K562 (cell line): ENCODE measurements around the gene OTOGL. TPM values are rescaled to one million over a fixed set of nuclear protein-coding genes. Genes with fewer than 3 reads are reported as not detected.

Source experiments
- ATAC-seq: fragments of 200-7000 bp; cut with Tn5 transposase; 3 replicates; pipeline ENCODE4 v1.9.1; 2020; ENCODE audit warnings: moderate library complexity
- BruUV-seq: library from RNA; stranded (reverse); fragments of 400-500 nt; replicated peaks from 2 replicates; lab custom pipeline; 2021; lab: Mats Ljungman, UMichigan
- CTCF ChIA-PET: fragments of 300-600 bp; formaldehyde crosslinking; extraction: SDS; loops from one replicate; lab custom pipeline; 2021; ENCODE audit warnings: low intra/inter-chr PET ratio; lab: Yijun Ruan, JAX
- POLR2A ChIA-PET: fragments of 300-600, 350-650 bp; sonication (Branson Sonifier 250); formaldehyde crosslinking; extraction: SDS; loops from one replicate; lab custom pipeline; 2021; ENCODE audit warnings: antibody characterized with exemption, inconsistent platforms; lab: Yijun Ruan, JAX
- DNase-seq, 4 experiments: peaks; one replicate each; pipeline versions ENCODE4 v3.0.0 to v3.0.0-alpha.2; 2011 to 2018; ENCODE audit warnings: low spot score in 3 of 4, mixed read lengths in 3 of 4; ENCODE audit errors: extremely low read depth in 1 of 4
- FAIRE-seq: peaks from 2 replicates; lab custom pipeline; 2011; peaks lifted over from hg19 to GRCh38; lab: Jason Lieb, UNC
- H2AFZ ChIP-seq: 2 replicates; pipeline ENCODE4 v1.6.0; 2011; ENCODE audit warnings: low read depth, low read length, control low read depth, inconsistent platforms
- H3K27ac ChIP-seq: fragments of 200-600 bp; 3 replicates; pipeline ENCODE4 v1.8.0; 2011; ENCODE audit warnings: low read depth, mild to moderate bottlenecking, control low read depth, inconsistent platforms, low read length, moderate library complexity, mixed read lengths; ENCODE audit errors: extremely low read depth
- H3K27me3 ChIP-seq, 2 experiments: fragments of 300-600 bp in 1 of 2; 2 replicates in 1 of 2; 3 replicates in 1 of 2; pipeline versions ENCODE4 v1.6.0 to v1.8.0; 2011; ENCODE audit warnings: inconsistent platforms in 2 of 2, low read length in 2 of 2, mild to moderate bottlenecking in 1 of 2, mixed read lengths in 1 of 2, moderate library complexity in 1 of 2; ENCODE audit not compliant: control insufficient read depth in 2 of 2, insufficient read depth in 2 of 2
- H3K36me3 ChIP-seq: fragments of 300-600 bp; 3 replicates; pipeline ENCODE4 v1.8.0; 2011; ENCODE audit warnings: mild to moderate bottlenecking, low read length, inconsistent platforms; ENCODE audit not compliant: control insufficient read depth, insufficient read depth
- H3K4me1 ChIP-seq, 2 experiments: fragments of 200-600 bp in 1 of 2; replicated peaks in 1 of 2; 2 replicates in 1 of 2; 3 replicates in 1 of 2; pipeline versions ENCODE4 v1.5.1 to v1.8.0; 2011; ENCODE audit warnings: inconsistent platforms in 2 of 2, low read length in 2 of 2, mild to moderate bottlenecking in 1 of 2, mixed read lengths in 1 of 2, moderate library complexity in 1 of 2; ENCODE audit not compliant: control insufficient read depth in 2 of 2, insufficient read depth in 2 of 2
- H3K4me2 ChIP-seq: 2 replicates; pipeline ENCODE4 v1.6.1; 2011; ENCODE audit warnings: low read length, control low read depth, inconsistent platforms, mixed read lengths; ENCODE audit not compliant: insufficient read depth
- H3K4me3 ChIP-seq: fragments of 200-600 bp; sonication (generic), shearing (Covaris generic); 2 replicates; pipeline ENCODE4 v1.5.1; 2016; ENCODE audit warnings: control low read depth, inconsistent platforms
- H3K79me2 ChIP-seq: fragments of 200-600 bp; 3 replicates; pipeline ENCODE4 v1.8.0; 2011; ENCODE audit warnings: low read length, inconsistent platforms; ENCODE audit not compliant: control insufficient read depth, insufficient read depth
- H3K9ac ChIP-seq, 2 experiments: 2 replicates each; pipeline versions ENCODE4 v1.6.0 to v1.6.1; 2011; ENCODE audit warnings: low read depth in 2 of 2, low read length in 2 of 2, control low read depth in 1 of 2, inconsistent platforms in 1 of 2, mild to moderate bottlenecking in 1 of 2, mixed read lengths in 1 of 2; ENCODE audit not compliant: insufficient read depth in 1 of 2
- H3K9me1 ChIP-seq: one replicate; pipeline ENCODE4 v1.6.0; 2011; ENCODE audit warnings: inconsistent platforms, mild to moderate bottlenecking, low read length, moderate library complexity; ENCODE audit not compliant: control insufficient read depth, insufficient read depth
- H3K9me3 ChIP-seq: replicated peaks from 2 replicates; pipeline ENCODE4 v1.5.1; 2011; ENCODE audit warnings: low read depth, low read length, inconsistent platforms; ENCODE audit not compliant: control insufficient read depth, insufficient read depth
- H4K20me1 ChIP-seq: replicated peaks from 2 replicates; pipeline ENCODE4 v1.6.1; 2011; ENCODE audit warnings: low read length, inconsistent platforms, mixed read lengths; ENCODE audit not compliant: control insufficient read depth, insufficient read depth
- HDAC2 ChIP-seq: fragments of 450-650 bp; IDR thresholded peaks from 2 replicates; pipeline ENCODE4 v1.6.1; 2016; ENCODE audit warnings: mild to moderate bottlenecking
- HDAC3 ChIP-seq: fragments of 450-650 bp; IDR thresholded peaks from 2 replicates; pipeline ENCODE4 v1.6.1; 2018; ENCODE audit warnings: borderline replicate concordance, mild to moderate bottlenecking, moderate library complexity; ENCODE audit not compliant: partially characterized antibody
- SREBF2 ChIP-seq: sonication (generic); formaldehyde crosslinking; IDR thresholded peaks from 2 replicates; pipeline ENCODE4 v1.4.0; 2020; ENCODE audit warnings: mild to moderate bottlenecking, missing genetic modification reagents
- TFE3 ChIP-seq: fragments of 450-650 bp; formaldehyde crosslinking; IDR thresholded peaks from 2 replicates; pipeline ENCODE4 v1.4.0; 2020; ENCODE audit warnings: mild to moderate bottlenecking, mixed read lengths
- USF1 ChIP-seq: sonication (generic); formaldehyde crosslinking; IDR thresholded peaks from 2 replicates; pipeline ENCODE4 v1.9.0; 2022; ENCODE audit warnings: mild to moderate bottlenecking, missing genetic modification reagents
- ZBTB11 ChIP-seq, 3 experiments: fragments of 200-800 bp in 1 of 3; fragments of 250-450 bp in 1 of 3; fragments of 450-650 bp in 1 of 3; sonication (Bioruptor Pico) in 1 of 3; sonication (Bioruptor generic) in 1 of 3; formaldehyde crosslinking in 1 of 3; IDR thresholded peaks; 2 replicates each; pipeline versions ENCODE4 v1.6.1 to v1.8.0; 2016 to 2022; ENCODE audit warnings: mild to moderate bottlenecking in 2 of 3, missing genetic modification characterization in 2 of 3, missing compliant biosample characterization in 1 of 3, moderate library complexity in 1 of 3
- ZNF143 ChIP-seq: sonication (generic); formaldehyde crosslinking; IDR thresholded peaks from 2 replicates; pipeline ENCODE4 v1.9.0; 2022; ENCODE audit warnings: mild to moderate bottlenecking, missing genetic modification reagents
- ZNF197 ChIP-seq: fragments of 200-800 bp; sonication (Bioruptor generic); IDR thresholded peaks from 2 replicates; pipeline ENCODE4 v1.6.1; 2016; ENCODE audit warnings: low read depth, missing genetic modification characterization, missing compliant biosample characterization
- WGBS: fragments of 100-300 bp; shearing (Covaris generic); methylation state at CpG from one replicate; pipeline ENCODE4 v1.1.6; 2016; ENCODE audit warnings: low coverage, mixed read lengths; ENCODE audit not compliant: insufficient coverage; ENCODE audit errors: missing lambda C conversion rate; 5-methylcytosine and 5-hydroxymethylcytosine counted together
- in situ Hi-C: fragments of 300-500 bp; cut with MboI; formaldehyde crosslinking; loops from 4 replicates; pipeline ENCODE4 v1.15.0; 2018; ENCODE audit warnings: inconsistent platforms, mixed read lengths
- intact Hi-C: fragments of 100-400 bp; cut with micrococcal nuclease; formaldehyde crosslinking; loops from 2 replicates; pipeline ENCODE4 v1.14.2; 2022
- polyA plus RNA-seq, 8 experiments: library from polyadenylated mRNA; depleted of rRNA in 4 of 8; stranded (reverse) in 5 of 8; unstranded in 3 of 8; fragments of >200 nt; fragmentation: Nextera tagmentation in 2 of 8; fragmentation: Illumina TruSeq in 1 of 8; extraction: Ambion mirVana in 2 of 8; extraction: Trizol in 1 of 8; gene quantifications; 2 replicates each; pipeline versions ENCODE4 v1.2.1 to v1.2.3, GENCODE V29; 2011 to 2014; ENCODE audit warnings: inconsistent platforms in 1 of 8, missing spikeins in 1 of 8
- total RNA-seq, 7 experiments: library from RNA; depleted of rRNA in 6 of 7; stranded (reverse); fragments of >200 nt in 6 of 7; fragmentation: Illumina TruSeq in 2 of 7; extraction: Trizol in 2 of 7; gene quantifications; 2 replicates each; pipeline versions ENCODE4 v1.2.1 to v1.2.3, GENCODE V29; 2011 to 2021; ENCODE audit warnings: low replicate concordance in 1 of 7

Gene OTOGL
- total and polyA plus RNA-seq, 9 of the 15 experiments (the other 6 are each of a cell fraction or from before 2014, with no cell fraction given): 0.02 to 0.03 TPM; not detected in 7

GRCh38 chr12:80156306-80156705 lies 57.0 kb downstream of the OTOGL start:
- whole genome bisulfite sequencing: 3% methylated on average over 5 of the region's 5 CpGs

GRCh38 chr12:80157645-80158044 lies 58.3 kb downstream of the OTOGL start:
- FAIRE-seq (no peak), DNase-seq (no peak), ATAC-seq (no peak)
- 0% methylated on average over 2 of the region's 2 CpGs for WGBS
- Histone ChIP-seq H3K4me3 (no peak overlapping the region), H2AFZ (no peak overlapping the region), H3K4me2 (no peak overlapping the region), H3K9me1 (no peaks in the 10 kb centered on the region), H3K4me1 (no peaks in the 10 kb centered on the region), H3K36me3 (no peaks in the 10 kb centered on the region), H3K27me3 (no peaks in the 10 kb centered on the region), H4K20me1 (no peaks in the 10 kb centered on the region), H3K79me2 (no peaks in the 10 kb centered on the region), H3K9me3 (no peaks in the 10 kb centered on the region), H3K9ac (no peak overlapping the region), H3K27ac (no peak overlapping the region)
- POLR2A ChIA-PET: interaction anchor here (1.5 kb wide), 1 partner anchor 11 kb away, joined by 3 read pairs; no protein-coding TSS in a partner anchor
- intact Hi-C loops (no loop called here), in situ Hi-C loops (no loop called here)
- CTCF ChIA-PET: no interaction called here
- no TSS peak for BruUV-seq
- TF ChIP-seq ZBTB11 (CRISPR knock-in tag; IDR thresholded peaks at IDR 0.05) (no peak), HDAC3 (no peak), HDAC2 (no peak), USF1 (CRISPR knock-in tag) (no peak), SREBF2 (no peak), ZNF143 (CRISPR knock-in tag) (no peak)

More at GRCh38 chr12:80156306-80156705, 57.0 kb downstream of the OTOGL start:
- DNase-seq: no peak
- H3K4me1 ChIP-seq: no peaks in the 10 kb centered on the region
- no peaks in the 10 kb centered on the region for H3K9me3 ChIP-seq
- no peaks in the 10 kb centered on the region for H3K27me3 ChIP-seq
- no peak for ATAC-seq
- no peak overlapping the region for H3K4me3 ChIP-seq
- ChIA-PET CTCF (no interaction called here), POLR2A (no interaction called here)
- BruUV-seq: no TSS peak
- H3K36me3 ChIP-seq: no peaks in the 10 kb centered on the region
- H3K79me2 ChIP-seq: no peaks in the 10 kb centered on the region
- no peaks in the 10 kb centered on the region for H4K20me1 ChIP-seq
- in situ Hi-C loops: no loop called here
- H3K27ac ChIP-seq: no peak overlapping the region
- H3K9me1 ChIP-seq: no peaks in the 10 kb centered on the region
- H3K4me2 ChIP-seq: no peak overlapping the region
- FAIRE-seq: no peak
- TF ChIP-seq TFE3 (CRISPR knock-in tag) (peak; percentile 40; the same call in 1 of the 2 replicates), ZNF197 (CRISPR knock-in tag) (no peak)
- no peak overlapping the region for H2AFZ ChIP-seq
- no peak overlapping the region for H3K9ac ChIP-seq
- intact Hi-C loops: no loop called here
